Body of pancreas (tissue), 4 donors: ENCODE results near the gene PI16. TPM values are rescaled to one million over a fixed set of nuclear protein-coding genes. Genes with fewer than 3 reads are reported as not detected.

Experiments
- ATAC-seq: fragments of 150-250 bp; one replicate; pipeline ENCODE4 v1.9.1; 2016
- DNase-seq, 4 donors: peaks; one replicate each; pipeline ENCODE4 v3.0.0-alpha.2; 2019
- H3K27ac ChIP-seq, 4 donors: fragments of 200-600 bp; sonication (generic); 1 replicate in 3 of 4; 2 replicates in 1 of 4; pipeline versions ENCODE4 v1.5.1 to v1.6.1; 2016 to 2019; ENCODE audit warnings: mild to moderate bottlenecking in 1 of 4, mixed read lengths in 1 of 4, moderate library complexity in 1 of 4
- H3K27me3 ChIP-seq, 2 donors: fragments of 200-600 bp; sonication (generic); one replicate each; pipeline ENCODE4 v1.6.0; 2016; ENCODE audit warnings: mild to moderate bottlenecking in 1 of 2
- H3K36me3 ChIP-seq, 2 donors: fragments of 200-600 bp; sonication (generic); replicated peaks in 1 of 2; 2 replicates each; pipeline ENCODE4 v1.5.1; 2016; ENCODE audit warnings: low read depth in 2 of 2; ENCODE audit not compliant: insufficient read depth in 1 of 2
- H3K4me1 ChIP-seq: fragments of 200-600 bp; sonication (generic); one replicate; pipeline ENCODE4 v1.6.0; 2016
- H3K4me3 ChIP-seq, 2 donors: fragments of 200-600 bp; sonication (generic); 1 replicate in 1 of 2; 2 replicates in 1 of 2; pipeline ENCODE4 v1.5.1; 2016 to 2019
- H3K9me3 ChIP-seq, 3 donors: fragments of 200-600 bp; sonication (generic); 1 replicate in 2 of 3; 2 replicates in 1 of 3; pipeline ENCODE4 v1.5.1; 2016
- POLR2A ChIP-seq, 3 donors: fragments of 450-650 bp; IDR thresholded peaks; one replicate each; pipeline ENCODE4 v1.6.1; 2016; ENCODE audit warnings: antibody characterized with exemption in 3 of 3, mild to moderate bottlenecking in 2 of 3
- WGBS, 2 donors: methylation state at CpG; one replicate each; pipeline ENCODE4 v1.1.5; 2017; 5-methylcytosine and 5-hydroxymethylcytosine counted together
- intact Hi-C: fragments of 100-400 bp; cut with DNase I; formaldehyde crosslinking; loops from one replicate; pipeline ENCODE4 v1.15.1; 2023
- total RNA-seq, 2 donors: library from RNA; depleted of rRNA; stranded (reverse); fragments of >200 nt; gene quantifications; one replicate each; pipeline ENCODE4 v1.1.0, GENCODE V29; 2016
- TF ChIP-seq, protein P1 (sequence below), 7 experiments: fragments of 450-650 bp in 4 of 7; fragments of 200-600 bp in 3 of 7; sonication (generic) in 3 of 7; IDR thresholded peaks; one replicate each; pipeline ENCODE4 v1.5.1; 2016 to 2019; ENCODE audit warnings: antibody characterized with exemption in 7 of 7

PI16 gene
- total RNA-seq, 2 donors from 2014 or later, result 0.33 to 3.1 TPM

DNA sequence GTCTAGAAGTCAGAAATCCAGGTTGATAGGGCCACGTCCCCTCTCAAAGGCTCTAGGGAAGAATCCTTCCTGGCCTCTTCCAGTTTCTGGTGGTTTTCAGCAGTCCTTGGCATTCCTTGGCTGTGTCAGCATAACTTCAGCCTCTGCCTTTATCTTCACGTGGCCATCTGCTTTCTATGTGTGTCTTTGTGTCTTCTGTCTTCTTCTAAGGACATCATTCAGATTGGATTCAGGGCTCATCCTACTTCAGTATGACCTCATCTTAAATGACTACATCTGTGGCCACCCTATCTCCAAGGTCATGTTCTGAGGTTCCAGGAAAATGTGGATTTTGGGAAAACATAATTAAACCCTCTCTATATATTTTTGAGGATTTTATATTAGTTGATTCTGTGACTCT is 45.8 kb upstream of the PI16 start:
- intact Hi-C loops, result no loop called here
- Histone ChIP-seq H3K36me3 (no peaks in the 10 kb centered on the region), H3K27me3 (no peaks in the 10 kb centered on the region), H3K27ac (peak overlapping the region in 1 of 4 donors; percentile 83), H3K9me3 (no peaks in the 10 kb centered on the region), H3K4me1 (peaks cover 45% of the 10 kb centered on the region), H3K4me3 (no peak overlapping the region)
- ATAC-seq, result no peak
- WGBS, 2 donors, result 76 to 86% methylated on average over 2 of the region's 2 CpGs
- no peak for DNase-seq
- TF ChIP-seq, protein P1, sequence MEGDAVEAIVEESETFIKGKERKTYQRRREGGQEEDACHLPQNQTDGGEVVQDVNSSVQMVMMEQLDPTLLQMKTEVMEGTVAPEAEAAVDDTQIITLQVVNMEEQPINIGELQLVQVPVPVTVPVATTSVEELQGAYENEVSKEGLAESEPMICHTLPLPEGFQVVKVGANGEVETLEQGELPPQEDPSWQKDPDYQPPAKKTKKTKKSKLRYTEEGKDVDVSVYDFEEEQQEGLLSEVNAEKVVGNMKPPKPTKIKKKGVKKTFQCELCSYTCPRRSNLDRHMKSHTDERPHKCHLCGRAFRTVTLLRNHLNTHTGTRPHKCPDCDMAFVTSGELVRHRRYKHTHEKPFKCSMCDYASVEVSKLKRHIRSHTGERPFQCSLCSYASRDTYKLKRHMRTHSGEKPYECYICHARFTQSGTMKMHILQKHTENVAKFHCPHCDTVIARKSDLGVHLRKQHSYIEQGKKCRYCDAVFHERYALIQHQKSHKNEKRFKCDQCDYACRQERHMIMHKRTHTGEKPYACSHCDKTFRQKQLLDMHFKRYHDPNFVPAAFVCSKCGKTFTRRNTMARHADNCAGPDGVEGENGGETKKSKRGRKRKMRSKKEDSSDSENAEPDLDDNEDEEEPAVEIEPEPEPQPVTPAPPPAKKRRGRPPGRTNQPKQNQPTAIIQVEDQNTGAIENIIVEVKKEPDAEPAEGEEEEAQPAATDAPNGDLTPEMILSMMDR (IDR thresholded peaks at IDR 0.05), result no peak
- no peak for TF ChIP-seq POLR2A (IDR thresholded peaks at IDR 0.05)

DNA sequence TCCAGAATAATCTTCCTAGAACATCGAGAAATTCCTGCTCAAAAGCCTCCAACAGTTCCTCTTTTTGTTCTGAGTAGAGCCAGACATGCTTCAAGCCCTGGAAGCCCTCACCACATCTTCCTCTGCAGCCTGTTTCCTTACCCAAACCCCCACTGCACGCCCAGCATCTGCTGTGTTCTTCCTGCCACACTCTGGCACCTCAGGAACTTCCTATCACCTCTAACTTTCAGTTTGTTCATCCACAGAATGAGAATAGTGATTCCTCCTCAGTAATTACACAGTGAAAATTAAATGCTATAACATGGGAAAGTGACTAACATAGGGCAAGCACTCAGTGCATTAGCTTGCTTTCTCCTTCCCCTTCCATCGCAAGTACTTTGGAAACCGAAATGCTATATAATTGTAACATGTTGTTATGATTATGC is 42.5 kb upstream of the PI16 start:
- no peak overlapping the region for H3K4me3 ChIP-seq
- peaks cover 0 to 2% of the 10 kb centered on the region in 2 donors for H3K36me3 ChIP-seq
- H3K4me1 ChIP-seq, result peaks cover 30% of the 10 kb centered on the region
- WGBS, 2 donors, result 60 to 84% methylated on average over 4 of the region's 4 CpGs
- ATAC-seq (no peak), DNase-seq (peak in 1 of 4 donors; percentile 12)
- no peak for TF ChIP-seq POLR2A (IDR thresholded peaks at IDR 0.05)
- TF ChIP-seq, protein P1 (IDR thresholded peaks at IDR 0.05), result no peak
- intact Hi-C loops, result no loop called here
- H3K27ac ChIP-seq, result no peak overlapping the region
- H3K9me3 ChIP-seq, result no peaks in the 10 kb centered on the region
- H3K27me3 ChIP-seq, result no peaks in the 10 kb centered on the region

DNA sequence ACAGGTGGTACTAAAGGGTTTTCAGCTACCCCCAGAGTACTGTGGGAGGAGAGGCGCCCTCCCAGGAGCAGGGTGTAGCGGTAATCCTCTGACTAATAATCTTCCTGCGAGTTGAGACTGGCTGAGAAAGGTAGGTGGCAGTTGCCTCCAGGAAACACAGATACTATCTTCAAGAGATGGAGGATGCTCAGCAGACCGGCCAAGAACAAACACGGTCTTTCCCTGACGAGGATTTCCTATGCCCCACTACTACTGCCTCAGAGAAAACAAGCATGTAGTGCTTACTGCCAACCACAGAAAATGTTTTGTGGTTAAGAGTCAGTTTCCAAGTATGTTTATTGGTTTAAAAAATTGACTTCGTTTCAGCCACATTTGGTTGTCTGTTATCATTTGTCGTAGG is 42.0 kb upstream of the PI16 start:
- DNase-seq (no peak), ATAC-seq (no peak)
- peaks cover 0 to 2% of the 10 kb centered on the region in 2 donors for H3K36me3 ChIP-seq
- no peaks in the 10 kb centered on the region for H3K9me3 ChIP-seq
- H3K27ac ChIP-seq, result no peak overlapping the region
- H3K4me1 ChIP-seq, result peaks cover 25% of the 10 kb centered on the region
- TF ChIP-seq, protein P1 (IDR thresholded peaks at IDR 0.05), result no peak
- TF ChIP-seq POLR2A (IDR thresholded peaks at IDR 0.05), result no peak
- H3K27me3 ChIP-seq, result no peaks in the 10 kb centered on the region
- H3K4me3 ChIP-seq, result no peak overlapping the region
- WGBS, 2 donors, result 62 to 89% methylated on average over 8 of the region's 8 CpGs
- intact Hi-C loops, result no loop called here

DNA sequence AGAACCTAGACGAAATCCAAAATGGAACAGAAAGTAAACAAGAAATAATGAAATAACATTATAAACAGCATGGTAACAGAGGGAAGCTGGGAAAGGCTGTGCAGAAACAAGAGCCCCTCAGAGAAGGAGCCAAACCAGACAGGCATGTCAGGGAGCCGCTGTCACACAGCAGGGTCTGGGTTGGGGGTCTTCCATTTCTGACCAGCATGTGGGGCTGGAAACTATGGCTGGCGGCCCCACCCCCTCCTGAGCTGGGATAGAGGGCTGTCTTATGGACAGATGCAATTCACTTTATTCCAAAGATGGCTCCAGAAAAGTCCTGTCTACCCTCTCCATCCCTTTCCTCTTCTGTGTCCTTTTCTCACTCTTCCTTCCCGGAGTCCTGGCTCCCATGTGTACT is 41.5 kb upstream of the PI16 start:
- H3K36me3 ChIP-seq, result peaks cover 0 to 2% of the 10 kb centered on the region in 2 donors
- no peaks in the 10 kb centered on the region for H3K9me3 ChIP-seq
- H3K4me3 ChIP-seq, result no peak overlapping the region
- peak overlapping the region in 2 of 4 donors; percentile 21 to 47 for H3K27ac ChIP-seq
- no peak for ATAC-seq
- TF ChIP-seq, protein P1 (IDR thresholded peaks at IDR 0.05), result no peak
- TF ChIP-seq POLR2A (IDR thresholded peaks at IDR 0.05), result no peak
- intact Hi-C loops, result no loop called here
- 71 to 85% methylated on average over 4 of the region's 4 CpGs for WGBS, 2 donors
- H3K4me1 ChIP-seq, result peaks cover 20% of the 10 kb centered on the region
- no peaks in the 10 kb centered on the region for H3K27me3 ChIP-seq
- DNase-seq, result no peak

DNA sequence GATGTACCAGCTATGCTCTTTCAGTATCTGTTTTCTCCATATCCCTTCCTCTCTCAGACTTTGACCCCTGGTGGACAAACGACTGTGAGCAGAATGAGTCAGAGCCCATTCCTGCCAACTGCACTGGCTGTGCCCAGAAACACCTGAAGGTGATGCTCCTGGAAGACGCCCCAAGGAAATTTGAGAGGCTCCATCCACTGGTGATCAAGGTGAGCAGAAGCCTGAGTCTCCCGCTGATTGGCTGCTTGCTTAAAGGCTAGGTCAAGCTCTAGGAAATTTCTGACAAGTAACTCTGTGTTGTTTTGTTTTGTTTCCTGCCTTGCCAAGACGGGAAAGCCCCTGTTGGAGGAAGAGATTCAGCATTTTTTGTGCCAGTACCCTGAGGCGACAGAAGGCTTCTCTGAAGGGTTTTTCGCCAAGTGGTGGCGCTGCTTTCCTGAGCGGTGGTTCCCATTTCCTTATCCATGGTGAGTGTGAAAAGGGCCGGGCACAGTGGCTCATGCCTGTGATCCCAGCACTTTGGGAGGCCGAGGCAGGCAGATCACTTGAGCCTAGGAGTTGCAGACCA is 40.2 kb upstream of the PI16 start:
- Histone ChIP-seq H3K4me3 (no peak overlapping the region), H3K36me3 (peaks cover 0 to 2% of the 10 kb centered on the region in 2 donors), H3K4me1 (peaks cover 19% of the 10 kb centered on the region), H3K9me3 (no peaks in the 10 kb centered on the region), H3K27ac (peak overlapping the region; percentile 19 to 58 (median 42)), H3K27me3 (no peaks in the 10 kb centered on the region)
- intact Hi-C loops, result no loop called here
- DNase-seq, result peak; percentile 69 to 89 (median 76)
- ATAC-seq, result peak; percentile 89
- TF ChIP-seq POLR2A (IDR thresholded peaks at IDR 0.05), result no peak
- TF ChIP-seq, protein P1 (IDR thresholded peaks at IDR 0.05), result peak in 5 of 7 experiments; percentile 32 to 57 (median 47)
- 64 to 69% methylated on average over 10 of the region's 10 CpGs for WGBS, 2 donors
